ENCODE results near the gene CLINT1. TPM values are rescaled to one million over a fixed set of nuclear protein-coding genes. Genes with fewer than 3 reads are reported as not detected.

CLINT1 gene
- total and polyA plus RNA-seq, 8 donors: 24.7 to 196 (median 78.3) TPM

GRCh38 chr5:157817928-157818327, 41.0 kb downstream of the CLINT1 start:
- no peak for DNase-seq
- 83 to 93% (median 89%) methylated on average over 2 of the region's 2 CpGs for WGBS, 5 donors
- Histone ChIP-seq H3K4me3 (no peak overlapping the region), H3K36me3 (peaks cover 6 to 27% (median 22%) of the 10 kb centered on the region in 4 donors), H3K9me3 (no peaks in the 10 kb centered on the region), H3K4me1 (peaks cover 13 to 59% (median 34%) of the 10 kb centered on the region in 4 donors), H3K27me3 (no peaks in the 10 kb centered on the region), H3K27ac (no peak overlapping the region)
- no peak for TF ChIP-seq POLR2A (IDR thresholded peaks at IDR 0.05)
- TF ChIP-seq EP300 (IDR thresholded peaks at IDR 0.05): no peak
- TF ChIP-seq CTCF (IDR thresholded peaks at IDR 0.05): no peak
- no peak for TF ChIP-seq POLR2AphosphoS5 (IDR thresholded peaks at IDR 0.05)
- intact Hi-C loops (cut with DNase I; ENCODE audit: low total_unique reads): loop anchor here (10.0 kb wide), 1 partner anchor 177 kb away; no protein-coding TSS in a partner anchor

- Histone ChIP-seq H3K4me3 (no peak overlapping the region), H3K4me1 (peaks cover 8 to 53% (median 29%) of the 10 kb centered on the region in 4 donors), H3K36me3 (peaks cover 6 to 33% (median 28%) of the 10 kb centered on the region in 4 donors), H3K27me3 (no peaks in the 10 kb centered on the region), H3K9me3 (no peaks in the 10 kb centered on the region), H3K27ac (no peak overlapping the region)
- intact Hi-C loops (cut with DNase I; ENCODE audit: low total_unique reads): loop anchor here (10.0 kb wide), 1 partner anchor 177 kb away; no protein-coding TSS in a partner anchor
- no peak for TF ChIP-seq CTCF (IDR thresholded peaks at IDR 0.05)
- no peak for TF ChIP-seq EP300 (IDR thresholded peaks at IDR 0.05)
- TF ChIP-seq POLR2AphosphoS5 (IDR thresholded peaks at IDR 0.05): no peak
- TF ChIP-seq POLR2A (IDR thresholded peaks at IDR 0.05): no peak
- 72 to 91% (median 74%) methylated on average over 5 of the region's 5 CpGs for WGBS, 5 donors
- DNase-seq: peak in 1 of 2 donors; percentile 17
Measured at GRCh38 chr5:157817387-157817702, 41.6 kb downstream of the CLINT1 start.

GRCh38 chr5:157816682-157817386, 42.1 kb downstream of the CLINT1 start:
- Histone ChIP-seq H3K4me1 (peaks cover 7 to 49% (median 29%) of the 10 kb centered on the region in 4 donors), H3K27ac (no peak overlapping the region), H3K9me3 (no peaks in the 10 kb centered on the region), H3K27me3 (no peaks in the 10 kb centered on the region), H3K36me3 (peaks cover 6 to 38% (median 33%) of the 10 kb centered on the region in 4 donors), H3K4me3 (no peak overlapping the region)
- 20 to 40% (median 31%) methylated on average over 1 of the region's 1 CpG for WGBS, 5 donors
- intact Hi-C loops (cut with DNase I; ENCODE audit: low total_unique reads): loop anchor here (10.0 kb wide), 1 partner anchor 178 kb away; no protein-coding TSS in a partner anchor
- DNase-seq: peak in 1 of 2 donors; percentile 39
- peak in 5 of 7 experiments; percentile 16 to 56 (median 52) for TF ChIP-seq CTCF (IDR thresholded peaks at IDR 0.05)
- TF ChIP-seq EP300 (IDR thresholded peaks at IDR 0.05): no peak

GRCh38 chr5:157812086-157812485, 46.9 kb downstream of the CLINT1 start:
- H3K36me3 ChIP-seq: peaks cover 6 to 83% (median 65%) of the 10 kb centered on the region in 4 donors
- 74 to 82% (median 78%) methylated on average over 2 of the region's 2 CpGs for WGBS, 5 donors
- intact Hi-C loops (cut with DNase I; ENCODE audit: low total_unique reads): loop anchor here (10.0 kb wide), 1 partner anchor 183 kb away; no protein-coding TSS in a partner anchor

More at GRCh38 chr5:157812086-157812485, 46.9 kb downstream of the CLINT1 start:
- Histone ChIP-seq H3K27me3 (no peaks in the 10 kb centered on the region), H3K4me1 (peaks cover 0 to 17% (median 3%) of the 10 kb centered on the region in 4 donors), H3K4me3 (no peak overlapping the region), H3K27ac (no peak overlapping the region), H3K9me3 (no peaks in the 10 kb centered on the region)
- TF ChIP-seq CTCF (IDR thresholded peaks at IDR 0.05) (no peak), POLR2AphosphoS5 (IDR thresholded peaks at IDR 0.05) (no peak), POLR2A (IDR thresholded peaks at IDR 0.05) (no peak), EP300 (IDR thresholded peaks at IDR 0.05) (no peak)
- no peak for DNase-seq

All from stomach (tissue), 9 donors.